ENCODE measurements around the gene EPHB3.

- TF ChIP-seq CTCF (IDR thresholded peaks at IDR 0.05): no peak
- TF ChIP-seq EP300 (IDR thresholded peaks at IDR 0.05): no peak
- TF ChIP-seq POLR2A (IDR thresholded peaks at IDR 0.05): no peak
Observed at GRCh38 chr3:184608209-184608608, 46.6 kb downstream of the EPHB3 start.
